ENCODE data around the gene AGER. TPM values are rescaled to one million over a fixed set of nuclear protein-coding genes. Genes with fewer than 3 reads are reported as not detected.

Gene AGER
- total and polyA plus RNA-seq, 9 of the 15 experiments (the other 6 are each of a cell fraction or from before 2014, with no cell fraction given): 1.2 to 11.5 (median 4.1) TPM

- TF ChIP-seq MGA (IDR thresholded peaks at IDR 0.05) (peak; percentile 24; the same call in 1 of the 2 replicates), ZNF282 (CRISPR knock-in tag; IDR thresholded peaks at IDR 0.05) (no peak), MNT (conservative IDR thresholded peaks at IDR 0.05) (peak in 1 of 2 experiments; percentile 13; a peak in 1 of 4 replicates), DPF2 (IDR thresholded peaks at IDR 0.05) (peak; percentile 66), ZNF589 (CRISPR knock-in tag; IDR thresholded peaks at IDR 0.05; ENCODE audit: low read depth) (0 out of 2 replicates have a peak, but pooled peaks have one; percentile 2), BRF1 (IDR thresholded peaks at IDR 0.05; ENCODE audit: borderline replicate concordance, extremely low read depth, insufficient read length) (no peak), DNMT1 (IDR thresholded peaks at IDR 0.05) (no peak), ZNF511 (CRISPR knock-in tag; IDR thresholded peaks at IDR 0.05) (0 out of 2 replicates have a peak, but pooled peaks have one; percentile 15), E2F8 (IDR thresholded peaks at IDR 0.05; ENCODE audit: low read depth, partially characterized antibody) (peak; percentile 21), TAF15 (IDR thresholded peaks at IDR 0.05; ENCODE audit: low read depth, low read length) (no peak)
Observed at GRCh38 chr6:32152769-32153563, 31.1 kb downstream of the AGER start (continued).
